GM12878 (cell line): ENCODE measurements around the gene DENND1C. TPM values are rescaled to one million over a fixed set of nuclear protein-coding genes. Genes with fewer than 3 reads are reported as not detected.

ENCODE experiments used
- ATAC-seq: fragments of 200-7000 bp; cut with Tn5 transposase; 3 replicates; pipeline ENCODE4 v1.9.1; 2020; ENCODE audit warnings: mild to moderate bottlenecking, moderate library complexity
- BruUV-seq: library from RNA; stranded (reverse); fragments of 400-500 nt; replicated peaks from 2 replicates; lab custom pipeline; 2021; lab: Mats Ljungman, UMichigan
- CTCF ChIA-PET: fragments of 300-600 bp; sonication (Branson Sonifier 250); formaldehyde crosslinking; extraction: SDS; loops from one replicate; lab custom pipeline; 2021; ENCODE audit warnings: inconsistent platforms; lab: Yijun Ruan, JAX
- POLR2A ChIA-PET: fragments of 350-600 bp; formaldehyde crosslinking; extraction: SDS; loops from one replicate; lab custom pipeline; 2021; ENCODE audit warnings: inconsistent platforms; lab: Charles Lee
- RAD21 ChIA-PET: fragments of 300-600 bp; sonication (Branson Sonifier 250); formaldehyde crosslinking; loops from one replicate; lab custom pipeline; 2023; ENCODE audit warnings: antibody characterized with exemption; ENCODE audit not compliant: unreplicated experiment; lab: Charles Lee
- SMC1A ChIA-PET: fragments of 300-600 bp; sonication (Branson Sonifier 250); formaldehyde crosslinking; loops from one replicate; lab custom pipeline; 2023; ENCODE audit not compliant: unreplicated experiment, uncharacterized antibody; lab: Charles Lee
- DNase-seq: peaks from one replicate; pipeline ENCODE4 v3.0.0-alpha.2; 2011; ENCODE audit warnings: low read depth, low spot score
- FAIRE-seq: peaks from 3 replicates; lab custom pipeline; 2011; peaks lifted over from hg19 to GRCh38; lab: Jason Lieb, UNC
- H2AFZ ChIP-seq: 2 replicates; pipeline ENCODE4 v1.6.0; 2011; ENCODE audit warnings: low read depth, low read length, control low read depth; ENCODE audit not compliant: control insufficient read depth
- H3K27ac ChIP-seq: 2 replicates; pipeline ENCODE4 v1.5.1; 2011; ENCODE audit warnings: control low read depth; ENCODE audit not compliant: control insufficient read depth, insufficient read depth
- H3K27me3 ChIP-seq, 2 experiments: replicated peaks in 1 of 2; 2 replicates each; pipeline versions ENCODE4 v1.6.0 to v1.6.1; 2011; ENCODE audit warnings: low read length in 1 of 2; ENCODE audit not compliant: control insufficient read depth in 2 of 2, insufficient read depth in 2 of 2
- H3K36me3 ChIP-seq, 2 experiments: 2 replicates each; pipeline ENCODE4 v1.5.1; 2011; ENCODE audit warnings: low read length in 1 of 2; ENCODE audit not compliant: control insufficient read depth in 2 of 2, insufficient read depth in 2 of 2
- H3K4me1 ChIP-seq: 2 replicates; pipeline ENCODE4 v1.6.1; 2011; ENCODE audit warnings: mild to moderate bottlenecking, low read length, moderate library complexity, mixed read lengths; ENCODE audit not compliant: control insufficient read depth, insufficient read depth
- H3K4me2 ChIP-seq: 2 replicates; pipeline ENCODE4 v1.6.0; 2011; ENCODE audit warnings: control low read depth; ENCODE audit not compliant: control insufficient read depth, insufficient read depth
- H3K4me3 ChIP-seq: fragments of 200-600 bp; sonication (generic); 2 replicates; pipeline ENCODE4 v1.5.1; 2016
- H3K79me2 ChIP-seq: 2 replicates; pipeline ENCODE4 v1.6.0; 2011; ENCODE audit warnings: low read length; ENCODE audit not compliant: control insufficient read depth, insufficient read depth
- H3K9ac ChIP-seq: 2 replicates; pipeline ENCODE4 v1.8.0; 2011; ENCODE audit warnings: low read length, control low read depth, mixed read lengths; ENCODE audit not compliant: control insufficient read depth, insufficient read depth
- H3K9me3 ChIP-seq: replicated peaks from 3 replicates; pipeline ENCODE4 v1.5.1; 2011; ENCODE audit warnings: mild to moderate bottlenecking, low read length; ENCODE audit not compliant: control insufficient read depth, insufficient read depth
- H4K20me1 ChIP-seq: 2 replicates; pipeline ENCODE4 v1.6.0; 2011; ENCODE audit not compliant: control insufficient read depth, insufficient read depth
- MAX ChIP-seq: IDR thresholded peaks from 2 replicates; pipeline ENCODE4 v1.6.1; 2012; ENCODE audit warnings: low read depth, low read length, improper control_type of control experiment
- NR2C1 ChIP-seq: fragments of 450-650 bp; IDR thresholded peaks from 2 replicates; pipeline ENCODE4 v1.6.1; 2017; ENCODE audit warnings: antibody characterized with exemption, mild to moderate bottlenecking, moderate library complexity
- SRF ChIP-seq, 2 experiments: IDR thresholded peaks; 2 replicates each; pipeline ENCODE4 v1.6.1; 2011; ENCODE audit warnings: low read depth in 2 of 2, low read length in 2 of 2, mild to moderate bottlenecking in 1 of 2, moderate library complexity in 1 of 2
- USF2 ChIP-seq: IDR thresholded peaks from 2 replicates; pipeline ENCODE4 v1.6.1; 2011; ENCODE audit warnings: low read depth, low read length, improper control_type of control experiment, borderline replicate concordance
- YY1 ChIP-seq: IDR thresholded peaks from 2 replicates; pipeline ENCODE4 v1.6.1; 2011; ENCODE audit warnings: low read depth, mild to moderate bottlenecking, low read length
- whole genome bisulfite sequencing: methylation state at CpG from one replicate; pipeline ENCODE4 v1.1.6; 2016; ENCODE audit warnings: low lambda C conversion rate; ENCODE audit not compliant: insufficient replicate concordance, insufficient coverage; ENCODE audit errors: missing lambda C conversion rate; 5-methylcytosine and 5-hydroxymethylcytosine counted together
- in situ Hi-C: fragments of 300-500 bp; cut with MboI; formaldehyde crosslinking; loops from 9 replicates; pipeline ENCODE4 v1.14.3; 2018; ENCODE audit warnings: mixed read lengths
- intact Hi-C: fragments of 100-400 bp; cut with micrococcal nuclease; formaldehyde crosslinking; loops from one replicate; pipeline ENCODE4 v1.14.2; 2022; ENCODE audit not compliant: unreplicated experiment
- polyA plus RNA-seq, 11 experiments: library from polyadenylated mRNA; depleted of rRNA in 4 of 11; unstranded in 6 of 11; stranded (reverse) in 5 of 11; fragments of >200 nt; fragmentation: Nextera tagmentation in 4 of 11; fragmentation: Illumina TruSeq in 1 of 11; extraction: Ambion mirVana in 4 of 11; extraction: Trizol in 1 of 11; gene quantifications; 1 replicate in 1 of 11; 2 replicates in 10 of 11; pipeline versions ENCODE4 v1.2.1 to v1.2.3, GENCODE V29; 2011 to 2016; ENCODE audit warnings: inconsistent platforms in 2 of 11, missing spikeins in 2 of 11, low read depth in 1 of 11
- total RNA-seq, 4 experiments: library from RNA; depleted of rRNA in 3 of 4; stranded (reverse); fragments of >200 nt in 3 of 4; fragmentation: Illumina TruSeq in 1 of 4; extraction: Trizol in 1 of 4; gene quantifications; 2 replicates each; pipeline versions ENCODE4 v1.2.1 to v1.2.3, GENCODE V29; 2013 to 2021

Gene DENND1C
- total and polyA plus RNA-seq, 10 of the 15 experiments (the other 5 are each of a cell fraction or from before 2014, with no cell fraction given): 2.4 to 54.3 (median 32.7) TPM

- Histone ChIP-seq H4K20me1 (no peaks in the 10 kb centered on the region), H3K27ac (no peak overlapping the region), H2AFZ (no peak overlapping the region), H3K27me3 (no peaks in the 10 kb centered on the region), H3K79me2 (no peaks in the 10 kb centered on the region), H3K4me1 (no peaks in the 10 kb centered on the region), H3K4me3 (no peak overlapping the region), H3K4me2 (no peak overlapping the region), H3K36me3 (no peaks in the 10 kb centered on the region), H3K9ac (no peak overlapping the region), H3K9me3 (no peaks in the 10 kb centered on the region)
- BruUV-seq: no TSS peak
- DNase-seq (no peak), FAIRE-seq (no peak), ATAC-seq (no peak)
- in situ Hi-C loops (no loop called here), intact Hi-C loops (no loop called here)
- TF ChIP-seq NR2C1 (peak; percentile 45; the same call in 1 of the 2 replicates), MAX (no peak)
- POLR2A ChIA-PET: no interaction called here
- WGBS: 62% methylated on average over 8 of the region's 8 CpGs
- SMC1A ChIA-PET: no interaction called here
- CTCF ChIA-PET: interaction anchor here (0.6 kb wide), 2 partner anchors 313 to 506 kb away, joined by 3 to 4 read pairs; no protein-coding TSS in a partner anchor
- RAD21 ChIA-PET: no interaction called here
Observed at GRCh38 chr19:6494438-6495036, 12.9 kb upstream of the DENND1C start.

- intact Hi-C loops: no loop called here
- CTCF ChIA-PET: interaction anchor here (4.2 kb wide), 1 partner anchor 10 kb away, joined by 26 read pairs; the partner anchor contains the start of gene DENND1C
Observed at GRCh38 chr19:6491802-6492592, 10.4 kb upstream of the DENND1C start.

More at GRCh38 chr19:6491802-6492592, 10.4 kb upstream of the DENND1C start:
- DNase-seq: no peak
- Histone ChIP-seq H3K4me2 (no peak overlapping the region), H2AFZ (no peak overlapping the region), H3K36me3 (no peaks in the 10 kb centered on the region), H3K27me3 (no peaks in the 10 kb centered on the region), H3K27ac (no peak overlapping the region), H3K9me3 (no peaks in the 10 kb centered on the region), H3K9ac (no peak overlapping the region), H4K20me1 (no peaks in the 10 kb centered on the region), H3K4me1 (peaks cover 3% of the 10 kb centered on the region; the same call in 1 of the 2 replicates), H3K79me2 (no peaks in the 10 kb centered on the region), H3K4me3 (no peak overlapping the region)
- POLR2A ChIA-PET: interaction anchor here (1.1 to 1.5 kb wide), 3 partner anchors 9 to 67 kb away, joined by 3 to 6 read pairs (median 4); partner anchors contain the start of gene DENND1C
- no peak for ATAC-seq
- SMC1A ChIA-PET: interaction anchor here (0.6 to 2.2 kb wide), 4 partner anchors 8 to 117 kb away, joined by 3 to 8 read pairs (median 4); no protein-coding TSS in a partner anchor
- no peak for TF ChIP-seq USF2
- no peak for TF ChIP-seq SRF (IDR thresholded peaks at IDR 0.05; ENCODE audit: low read depth in 2 of 2, low read length in 2 of 2)
- TF ChIP-seq YY1: peak; percentile 54; the same call in 1 of the 2 replicates
- in situ Hi-C loops: no loop called here
- no TSS peak for BruUV-seq
- FAIRE-seq: no peak
- RAD21 ChIA-PET: interaction anchor here (1.1 to 2.8 kb wide), 2 partner anchors 10 to 11 kb away, joined by 3 to 11 read pairs; partner anchors contain the start of gene DENND1C
- WGBS: 60% methylated on average over 4 of the region's 4 CpGs
